ENCODE data around the gene ARHGAP6. TPM values are rescaled to one million over a fixed set of nuclear protein-coding genes. Genes with fewer than 3 reads are reported as not detected.

ARHGAP6 gene
- total and polyA plus RNA-seq, 9 of the 15 experiments (the other 6 are each of a cell fraction or from before 2014, with no cell fraction given) = 12.5 to 63.6 (median 41.8) TPM

DNA sequence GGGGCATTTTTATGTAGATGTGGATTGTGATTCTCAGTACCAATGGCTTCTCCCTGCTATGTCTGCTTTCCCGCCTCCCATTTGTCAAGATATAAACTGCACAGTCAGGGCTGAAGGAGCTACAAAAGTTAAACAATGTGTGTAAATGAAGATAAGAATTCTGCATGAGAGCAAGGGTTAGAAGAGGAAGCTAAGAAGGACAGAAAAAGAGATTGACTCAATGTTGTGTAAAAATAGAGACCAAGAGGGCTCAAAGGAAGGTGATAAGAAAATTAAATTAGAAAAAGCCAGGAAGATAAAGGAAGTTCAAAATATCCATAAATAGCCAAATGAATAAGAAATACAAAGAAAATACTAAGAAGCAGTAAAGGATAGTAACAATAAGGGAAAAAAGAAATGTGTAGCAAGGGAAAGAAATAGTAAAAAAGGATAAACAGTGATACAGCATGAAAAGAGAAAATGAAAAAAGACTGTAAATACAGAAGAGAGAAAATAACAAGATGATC lies 290.1 kb downstream of the ARHGAP6 start (continued):
- TF ChIP-seq JUN (IDR thresholded peaks at IDR 0.05; ENCODE audit: borderline replicate concordance, low read depth, low read length) (0 out of 2 replicates have a peak, but pooled peaks have one; percentile 14), JUN (CRISPR knock-in tag; IDR thresholded peaks at IDR 0.05; ENCODE audit: borderline replicate concordance) (no peak), PHB2 (IDR thresholded peaks at IDR 0.05; ENCODE audit: low read depth) (peak; percentile 52; the same call in 1 of the 2 replicates), CREM (IDR thresholded peaks at IDR 0.05; ENCODE audit: low read depth) (peak; percentile 33; the same call in 1 of the 2 replicates), KHSRP (IDR thresholded peaks at IDR 0.05) (no peak; the same call in 1 of the 2 replicates), SMAD4 (CRISPR knock-in tag; conservative IDR thresholded peaks at IDR 0.05) (peak; percentile 74), ZNF121 (CRISPR knock-in tag; conservative IDR thresholded peaks at IDR 0.05) (no peak), ZNF766 (CRISPR knock-in tag; conservative IDR thresholded peaks at IDR 0.05) (no peak), SMARCE1 (IDR thresholded peaks at IDR 0.05) (peak; percentile 98), NR2C2 (CRISPR knock-in tag; IDR thresholded peaks at IDR 0.05) (no peak), NR2C2 (tag; IDR thresholded peaks at IDR 0.05) (peak; percentile 54; the same call in 1 of the 2 replicates), MEF2A (IDR thresholded peaks at IDR 0.05; ENCODE audit: control insufficient read depth, low read depth, low read length) (peak; percentile 92), HEY1 (CRISPR knock-in tag; IDR thresholded peaks at IDR 0.05; ENCODE audit: borderline replicate concordance) (no peak), ZNF830 (CRISPR knock-in tag; IDR thresholded peaks at IDR 0.05) (no peak), EP400 (IDR thresholded peaks at IDR 0.05) (peak; percentile 69), BACH1 (tag; IDR thresholded peaks at IDR 0.05) (peak; percentile 46; the same call in 1 of the 2 replicates), MTA3 (IDR thresholded peaks at IDR 0.05; ENCODE audit: borderline replicate concordance) (no peak), YY1 (IDR thresholded peaks at IDR 0.05; ENCODE audit: borderline replicate concordance in 1 of 3, control insufficient read depth in 1 of 3, extremely low read depth in 1 of 3, insufficient read depth in 3 of 3, insufficient read length in 1 of 3, insufficient replicate concordance in 2 of 3, low read depth in 1 of 3, low read length in 2 of 3) (peak in 1 of 3 experiments; percentile 80), ARNT (IDR thresholded peaks at IDR 0.05) (peak; percentile 88 to 94), ELK1 (CRISPR knock-in tag; IDR thresholded peaks at IDR 0.05) (no peak), EHMT2 (IDR thresholded peaks at IDR 0.05) (peak; percentile 15; the same call in 1 of the 2 replicates), ZNF445 (CRISPR knock-in tag; IDR thresholded peaks at IDR 0.05; ENCODE audit: low read depth) (no peak), RNF2 (IDR thresholded peaks at IDR 0.05) (peak; percentile 85), ZNF717 (CRISPR knock-in tag; IDR thresholded peaks at IDR 0.05) (no peak), DNMT1 (IDR thresholded peaks at IDR 0.05) (peak; percentile 84; the same call in 1 of the 2 replicates)
- TF ChIP-seq, protein P1, sequence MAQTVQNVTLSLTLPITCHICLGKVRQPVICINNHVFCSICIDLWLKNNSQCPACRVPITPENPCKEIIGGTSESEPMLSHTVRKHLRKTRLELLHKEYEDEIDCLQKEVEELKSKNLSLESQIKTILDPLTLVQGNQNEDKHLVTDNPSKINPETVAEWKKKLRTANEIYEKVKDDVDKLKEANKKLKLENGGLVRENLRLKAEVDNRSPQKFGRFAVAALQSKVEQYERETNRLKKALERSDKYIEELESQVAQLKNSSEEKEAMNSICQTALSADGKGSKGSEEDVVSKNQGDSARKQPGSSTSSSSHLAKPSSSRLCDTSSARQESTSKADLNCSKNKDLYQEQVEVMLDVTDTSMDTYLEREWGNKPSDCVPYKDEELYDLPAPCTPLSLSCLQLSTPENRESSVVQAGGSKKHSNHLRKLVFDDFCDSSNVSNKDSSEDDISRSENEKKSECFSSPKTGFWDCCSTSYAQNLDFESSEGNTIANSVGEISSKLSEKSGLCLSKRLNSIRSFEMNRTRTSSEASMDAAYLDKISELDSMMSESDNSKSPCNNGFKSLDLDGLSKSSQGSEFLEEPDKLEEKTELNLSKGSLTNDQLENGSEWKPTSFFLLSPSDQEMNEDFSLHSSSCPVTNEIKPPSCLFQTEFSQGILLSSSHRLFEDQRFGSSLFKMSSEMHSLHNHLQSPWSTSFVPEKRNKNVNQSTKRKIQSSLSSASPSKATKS (CRISPR knock-in tag; IDR thresholded peaks at IDR 0.05) = no peak
- TF ChIP-seq, protein P2, sequence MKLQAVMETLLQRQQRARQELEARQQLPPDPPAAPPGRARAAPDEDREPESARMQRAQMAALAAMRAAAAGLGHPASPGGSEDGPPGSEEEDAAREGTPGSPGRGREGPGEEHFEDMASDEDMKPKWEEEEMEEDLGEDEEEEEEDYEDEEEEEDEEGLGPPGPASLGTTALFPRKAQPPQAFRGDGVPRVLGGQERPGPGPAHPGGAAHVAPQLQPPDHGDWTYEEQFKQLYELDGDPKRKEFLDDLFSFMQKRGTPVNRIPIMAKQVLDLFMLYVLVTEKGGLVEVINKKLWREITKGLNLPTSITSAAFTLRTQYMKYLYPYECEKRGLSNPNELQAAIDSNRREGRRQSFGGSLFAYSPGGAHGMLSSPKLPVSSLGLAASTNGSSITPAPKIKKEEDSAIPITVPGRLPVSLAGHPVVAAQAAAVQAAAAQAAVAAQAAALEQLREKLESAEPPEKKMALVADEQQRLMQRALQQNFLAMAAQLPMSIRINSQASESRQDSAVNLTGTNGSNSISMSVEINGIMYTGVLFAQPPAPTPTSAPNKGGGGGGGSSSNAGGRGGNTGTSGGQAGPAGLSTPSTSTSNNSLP (IDR thresholded peaks at IDR 0.05; ENCODE audit: borderline replicate concordance, low read depth, low read length) = 0 out of 2 replicates have a peak, but pooled peaks have one; percentile 12
